ENCODE measurements around the gene RAP2A. TPM values are rescaled to one million over a fixed set of nuclear protein-coding genes. Genes with fewer than 3 reads are reported as not detected.

The RAP2A gene
- total and polyA plus RNA-seq, 4 donors, result 3.1 to 37.2 (median 6.7) TPM

DNA sequence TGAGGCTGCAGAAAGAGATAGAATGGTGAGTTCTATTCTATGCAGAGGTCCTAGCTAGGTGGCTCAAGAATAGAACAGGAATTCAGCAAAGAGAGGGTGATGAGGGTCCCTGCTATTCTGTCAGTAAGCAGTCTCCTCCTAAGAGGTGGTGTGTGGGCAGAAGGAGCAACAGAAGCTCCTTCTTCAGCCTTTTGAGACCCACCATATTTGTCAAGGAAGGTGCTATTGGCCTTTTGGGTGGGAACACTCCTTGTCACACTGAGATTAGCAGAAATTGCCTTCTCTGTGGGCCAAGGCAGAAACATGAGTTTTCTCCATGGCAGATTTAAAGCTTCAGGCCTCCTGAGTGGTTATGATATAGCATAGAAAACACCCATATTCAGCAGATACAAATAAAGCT lies 39.4 kb upstream of the RAP2A start:
- H3K36me3 ChIP-seq (ENCODE audit: control insufficient read depth in 4 of 4, insufficient read depth in 3 of 4, low read depth in 1 of 4, low read length in 3 of 4), result peaks cover 2 to 11% (median 10%) of the 10 kb centered on the region in 4 donors
- no peak overlapping the region for H3K4me3 ChIP-seq (ENCODE audit: low read depth in 1 of 3, low read length in 3 of 3)
- no peaks in the 10 kb centered on the region for H3K4me1 ChIP-seq (ENCODE audit: control insufficient read depth in 4 of 4, insufficient read depth in 4 of 4, low read length in 3 of 4)
- no peaks in the 10 kb centered on the region for H3K9me3 ChIP-seq (ENCODE audit: control insufficient read depth in 4 of 4, low read length in 3 of 4)
- no peak overlapping the region for H3K27ac ChIP-seq (ENCODE audit: low read depth in 1 of 2, low read length in 2 of 2)
- no peaks in the 10 kb centered on the region for H3K27me3 ChIP-seq (ENCODE audit: control insufficient read depth in 4 of 4, insufficient read depth in 4 of 4, low read length in 3 of 4)
- no peak for DNase-seq (ENCODE audit: low spot score)
- TF ChIP-seq, protein P1, sequence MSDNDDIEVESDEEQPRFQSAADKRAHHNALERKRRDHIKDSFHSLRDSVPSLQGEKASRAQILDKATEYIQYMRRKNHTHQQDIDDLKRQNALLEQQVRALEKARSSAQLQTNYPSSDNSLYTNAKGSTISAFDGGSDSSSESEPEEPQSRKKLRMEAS (IDR thresholded peaks at IDR 0.05), result no peak
- TF ChIP-seq TAF1 (conservative IDR thresholded peaks at IDR 0.05), result no peak
- TF ChIP-seq, protein P2, sequence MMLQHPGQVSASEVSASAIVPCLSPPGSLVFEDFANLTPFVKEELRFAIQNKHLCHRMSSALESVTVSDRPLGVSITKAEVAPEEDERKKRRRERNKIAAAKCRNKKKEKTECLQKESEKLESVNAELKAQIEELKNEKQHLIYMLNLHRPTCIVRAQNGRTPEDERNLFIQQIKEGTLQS (IDR thresholded peaks at IDR 0.05), result no peak
- TF ChIP-seq, protein P3, sequence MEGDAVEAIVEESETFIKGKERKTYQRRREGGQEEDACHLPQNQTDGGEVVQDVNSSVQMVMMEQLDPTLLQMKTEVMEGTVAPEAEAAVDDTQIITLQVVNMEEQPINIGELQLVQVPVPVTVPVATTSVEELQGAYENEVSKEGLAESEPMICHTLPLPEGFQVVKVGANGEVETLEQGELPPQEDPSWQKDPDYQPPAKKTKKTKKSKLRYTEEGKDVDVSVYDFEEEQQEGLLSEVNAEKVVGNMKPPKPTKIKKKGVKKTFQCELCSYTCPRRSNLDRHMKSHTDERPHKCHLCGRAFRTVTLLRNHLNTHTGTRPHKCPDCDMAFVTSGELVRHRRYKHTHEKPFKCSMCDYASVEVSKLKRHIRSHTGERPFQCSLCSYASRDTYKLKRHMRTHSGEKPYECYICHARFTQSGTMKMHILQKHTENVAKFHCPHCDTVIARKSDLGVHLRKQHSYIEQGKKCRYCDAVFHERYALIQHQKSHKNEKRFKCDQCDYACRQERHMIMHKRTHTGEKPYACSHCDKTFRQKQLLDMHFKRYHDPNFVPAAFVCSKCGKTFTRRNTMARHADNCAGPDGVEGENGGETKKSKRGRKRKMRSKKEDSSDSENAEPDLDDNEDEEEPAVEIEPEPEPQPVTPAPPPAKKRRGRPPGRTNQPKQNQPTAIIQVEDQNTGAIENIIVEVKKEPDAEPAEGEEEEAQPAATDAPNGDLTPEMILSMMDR (IDR thresholded peaks at IDR 0.05; ENCODE audit: low read depth, low read length, missing input control), result no peak
- no peak for TF ChIP-seq HNF4A (conservative IDR thresholded peaks at IDR 0.05)
- H3K9ac ChIP-seq (ENCODE audit: low read depth in 1 of 2, low read length in 2 of 2), result no peak overlapping the region

DNA sequence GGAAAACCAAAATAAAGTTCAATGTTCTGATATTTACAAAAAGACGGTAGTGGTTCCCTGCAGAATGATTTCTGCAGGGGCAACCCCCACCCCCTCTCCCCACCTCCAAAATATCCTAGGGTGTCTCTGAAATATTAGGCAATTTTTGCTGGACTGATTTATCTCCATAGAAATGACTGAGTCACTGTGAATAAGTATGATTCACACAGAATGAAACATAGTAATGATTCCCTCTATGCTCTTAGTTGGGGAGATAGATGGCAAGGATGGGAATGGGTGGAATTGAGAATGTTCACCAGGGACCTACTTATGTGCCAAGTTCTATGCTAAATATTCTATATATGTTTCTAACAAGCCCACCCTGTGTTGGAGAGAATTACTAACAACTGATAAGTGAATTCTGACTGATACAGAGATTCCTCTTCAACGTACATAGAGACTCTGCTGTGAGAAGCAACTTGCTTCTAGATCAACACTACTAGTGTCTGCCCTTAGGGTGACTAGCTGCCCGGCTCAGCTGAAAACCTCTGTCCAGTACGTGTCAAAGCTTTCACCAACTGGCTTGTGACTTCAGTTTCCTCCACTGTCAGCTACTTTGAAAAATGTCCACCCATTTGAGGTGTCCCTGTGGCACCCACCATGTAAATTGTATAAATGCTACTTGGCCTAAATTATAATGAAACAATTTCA lies 38.4 kb upstream of the RAP2A start:
- no peak overlapping the region for H3K27ac ChIP-seq (ENCODE audit: low read depth in 1 of 2, low read length in 2 of 2)
- no peak for DNase-seq (ENCODE audit: low spot score)
- no peak overlapping the region for H3K9ac ChIP-seq (ENCODE audit: low read depth in 1 of 2, low read length in 2 of 2)
- no peaks in the 10 kb centered on the region for H3K9me3 ChIP-seq (ENCODE audit: control insufficient read depth in 4 of 4, low read length in 3 of 4)
- 88% methylated on average over 4 of the region's 4 CpGs for WGBS
- H3K27me3 ChIP-seq (ENCODE audit: control insufficient read depth in 4 of 4, insufficient read depth in 4 of 4, low read length in 3 of 4), result no peaks in the 10 kb centered on the region
- H3K4me1 ChIP-seq (ENCODE audit: control insufficient read depth in 4 of 4, insufficient read depth in 4 of 4, low read length in 3 of 4), result no peaks in the 10 kb centered on the region
- peaks cover 2 to 11% (median 10%) of the 10 kb centered on the region in 4 donors for H3K36me3 ChIP-seq (ENCODE audit: control insufficient read depth in 4 of 4, insufficient read depth in 3 of 4, low read depth in 1 of 4, low read length in 3 of 4)
- no peak overlapping the region for H3K4me3 ChIP-seq (ENCODE audit: low read depth in 1 of 3, low read length in 3 of 3)
- TF ChIP-seq JUND (IDR thresholded peaks at IDR 0.05) (no peak), YY1 (IDR thresholded peaks at IDR 0.05) (no peak), TAF1 (conservative IDR thresholded peaks at IDR 0.05) (no peak), HNF4A (conservative IDR thresholded peaks at IDR 0.05) (no peak), SP1 (IDR thresholded peaks at IDR 0.05) (no peak), RXRA (IDR thresholded peaks at IDR 0.05) (no peak), GABPA (IDR thresholded peaks at IDR 0.05 in 1 of 2, conservative IDR thresholded peaks at IDR 0.05 in 1 of 2) (no peak), RAD21 (IDR thresholded peaks at IDR 0.05) (no peak), NR2F2 (IDR thresholded peaks at IDR 0.05) (no peak), FOXA2 (IDR thresholded peaks at IDR 0.05) (no peak), FOXA1 (IDR thresholded peaks at IDR 0.05) (no peak), EGR1 (IDR thresholded peaks at IDR 0.05; ENCODE audit: low read depth in 2 of 2) (no peak)
- TF ChIP-seq, protein P1 (IDR thresholded peaks at IDR 0.05), result no peak
- TF ChIP-seq, protein P3 (IDR thresholded peaks at IDR 0.05; ENCODE audit: low read depth, low read length, missing input control), result no peak
- TF ChIP-seq, protein P4, sequence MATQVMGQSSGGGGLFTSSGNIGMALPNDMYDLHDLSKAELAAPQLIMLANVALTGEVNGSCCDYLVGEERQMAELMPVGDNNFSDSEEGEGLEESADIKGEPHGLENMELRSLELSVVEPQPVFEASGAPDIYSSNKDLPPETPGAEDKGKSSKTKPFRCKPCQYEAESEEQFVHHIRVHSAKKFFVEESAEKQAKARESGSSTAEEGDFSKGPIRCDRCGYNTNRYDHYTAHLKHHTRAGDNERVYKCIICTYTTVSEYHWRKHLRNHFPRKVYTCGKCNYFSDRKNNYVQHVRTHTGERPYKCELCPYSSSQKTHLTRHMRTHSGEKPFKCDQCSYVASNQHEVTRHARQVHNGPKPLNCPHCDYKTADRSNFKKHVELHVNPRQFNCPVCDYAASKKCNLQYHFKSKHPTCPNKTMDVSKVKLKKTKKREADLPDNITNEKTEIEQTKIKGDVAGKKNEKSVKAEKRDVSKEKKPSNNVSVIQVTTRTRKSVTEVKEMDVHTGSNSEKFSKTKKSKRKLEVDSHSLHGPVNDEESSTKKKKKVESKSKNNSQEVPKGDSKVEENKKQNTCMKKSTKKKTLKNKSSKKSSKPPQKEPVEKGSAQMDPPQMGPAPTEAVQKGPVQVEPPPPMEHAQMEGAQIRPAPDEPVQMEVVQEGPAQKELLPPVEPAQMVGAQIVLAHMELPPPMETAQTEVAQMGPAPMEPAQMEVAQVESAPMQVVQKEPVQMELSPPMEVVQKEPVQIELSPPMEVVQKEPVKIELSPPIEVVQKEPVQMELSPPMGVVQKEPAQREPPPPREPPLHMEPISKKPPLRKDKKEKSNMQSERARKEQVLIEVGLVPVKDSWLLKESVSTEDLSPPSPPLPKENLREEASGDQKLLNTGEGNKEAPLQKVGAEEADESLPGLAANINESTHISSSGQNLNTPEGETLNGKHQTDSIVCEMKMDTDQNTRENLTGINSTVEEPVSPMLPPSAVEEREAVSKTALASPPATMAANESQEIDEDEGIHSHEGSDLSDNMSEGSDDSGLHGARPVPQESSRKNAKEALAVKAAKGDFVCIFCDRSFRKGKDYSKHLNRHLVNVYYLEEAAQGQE (IDR thresholded peaks at IDR 0.05), result no peak
- TF ChIP-seq, protein P2 (IDR thresholded peaks at IDR 0.05), result no peak
- TF ChIP-seq, protein P5, sequence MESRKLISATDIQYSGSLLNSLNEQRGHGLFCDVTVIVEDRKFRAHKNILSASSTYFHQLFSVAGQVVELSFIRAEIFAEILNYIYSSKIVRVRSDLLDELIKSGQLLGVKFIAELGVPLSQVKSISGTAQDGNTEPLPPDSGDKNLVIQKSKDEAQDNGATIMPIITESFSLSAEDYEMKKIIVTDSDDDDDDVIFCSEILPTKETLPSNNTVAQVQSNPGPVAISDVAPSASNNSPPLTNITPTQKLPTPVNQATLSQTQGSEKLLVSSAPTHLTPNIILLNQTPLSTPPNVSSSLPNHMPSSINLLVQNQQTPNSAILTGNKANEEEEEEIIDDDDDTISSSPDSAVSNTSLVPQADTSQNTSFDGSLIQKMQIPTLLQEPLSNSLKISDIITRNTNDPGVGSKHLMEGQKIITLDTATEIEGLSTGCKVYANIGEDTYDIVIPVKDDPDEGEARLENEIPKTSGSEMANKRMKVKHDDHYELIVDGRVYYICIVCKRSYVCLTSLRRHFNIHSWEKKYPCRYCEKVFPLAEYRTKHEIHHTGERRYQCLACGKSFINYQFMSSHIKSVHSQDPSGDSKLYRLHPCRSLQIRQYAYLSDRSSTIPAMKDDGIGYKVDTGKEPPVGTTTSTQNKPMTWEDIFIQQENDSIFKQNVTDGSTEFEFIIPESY (IDR thresholded peaks at IDR 0.05), result no peak

All from liver (tissue), 9 donors.